OCI-LY1 (cell line): Measurements from ENCODE around the gene PSAP.

Experiments used
- H2AFZ ChIP-seq: fragments of 200-600 bp; sonication (generic), shearing (Covaris generic); 2 replicates; pipeline ENCODE4 v1.6.0; 2014; ENCODE audit warnings: antibody characterized with exemption, mild to moderate bottlenecking, low read length
- H3F3A ChIP-seq: fragments of 200-600 bp; sonication (generic), shearing (Covaris generic); 2 replicates; pipeline ENCODE4 v1.6.0; 2014; ENCODE audit warnings: mild to moderate bottlenecking, antibody characterized with exemption, low read length, moderate library complexity; ENCODE audit not compliant: insufficient read depth
- H3K27ac ChIP-seq: fragments of 200-600 bp; sonication (generic); 2 replicates; pipeline ENCODE4 v1.5.1; 2014; ENCODE audit warnings: low read length, mixed run types, mild to moderate bottlenecking, low read depth; ENCODE audit not compliant: poor library complexity, severe bottlenecking
- H3K27me3 ChIP-seq: fragments of 200-600 bp; sonication (generic); 2 replicates; pipeline ENCODE4 v1.6.0; 2014; ENCODE audit warnings: antibody characterized with exemption, mild to moderate bottlenecking, low read length, moderate library complexity; ENCODE audit not compliant: insufficient read depth
- H3K36me3 ChIP-seq: fragments of 200-600 bp; sonication (generic); 2 replicates; pipeline ENCODE4 v1.6.1; 2014; ENCODE audit warnings: mild to moderate bottlenecking, antibody characterized with exemption, low read length, moderate library complexity, mixed read lengths; ENCODE audit not compliant: insufficient read depth
- H3K4me1 ChIP-seq: fragments of 200-600 bp; sonication (generic); 2 replicates; pipeline ENCODE4 v1.5.1; 2014; ENCODE audit warnings: mild to moderate bottlenecking, low read length, moderate library complexity; ENCODE audit not compliant: insufficient read depth, severe bottlenecking
- H3K4me2 ChIP-seq: fragments of 200-600 bp; sonication (generic), shearing (Covaris generic); 2 replicates; pipeline ENCODE4 v1.6.1; 2014; ENCODE audit warnings: low read length
- H3K4me3 ChIP-seq: fragments of 200-600 bp; sonication (generic); 2 replicates; pipeline ENCODE4 v1.5.1; 2014; ENCODE audit warnings: low read length, low read depth, mild to moderate bottlenecking, mixed read lengths; ENCODE audit not compliant: poor library complexity, severe bottlenecking
- H3K79me2 ChIP-seq: fragments of 200-600 bp; shearing (Covaris generic); 2 replicates; pipeline ENCODE4 v1.6.1; 2016; ENCODE audit warnings: mixed run types, low read length, mixed read lengths; ENCODE audit not compliant: insufficient read depth
- H3K9ac ChIP-seq: fragments of 200-600 bp; sonication (generic), shearing (Covaris generic); 2 replicates; pipeline ENCODE4 v1.6.1; 2014; ENCODE audit warnings: mild to moderate bottlenecking, low read length, mixed read lengths
- H3K9me2 ChIP-seq: fragments of 200-600 bp; sonication (generic), shearing (Covaris generic); 2 replicates; pipeline ENCODE4 v1.6.1; 2014; ENCODE audit warnings: low read depth, mild to moderate bottlenecking, low read length, mixed read lengths
- H3K9me3 ChIP-seq: fragments of 200-600 bp; shearing (Covaris generic); 2 replicates; pipeline ENCODE4 v1.6.1; 2014; ENCODE audit warnings: low read length, mixed read lengths
- H4K20me1 ChIP-seq: fragments of 200-600 bp; sonication (generic), shearing (Covaris generic); 2 replicates; pipeline ENCODE4 v1.6.0; 2016; ENCODE audit warnings: mild to moderate bottlenecking, low read length; ENCODE audit not compliant: insufficient read depth
- CTCF ChIP-seq: fragments of 200-600 bp; sonication (generic), shearing (Covaris generic); IDR thresholded peaks from 2 replicates; pipeline ENCODE4 v1.5.1; 2017; ENCODE audit warnings: mild to moderate bottlenecking, antibody characterized with exemption, low read length, moderate library complexity, mixed read lengths
- EZH2 ChIP-seq: fragments of 200-600 bp; sonication (generic), shearing (Covaris generic); IDR thresholded peaks from 2 replicates; pipeline ENCODE4 v1.8.0; 2017; ENCODE audit warnings: borderline replicate concordance, mixed run types, mild to moderate bottlenecking, antibody characterized with exemption, low read length, moderate library complexity, mixed read lengths

PSAP gene

GRCh38 chr10:71834343-71834674, 16.7 kb downstream of the PSAP start:
- no peak overlapping the region for H2AFZ ChIP-seq
- H3K27ac ChIP-seq = no peak overlapping the region
- H4K20me1 ChIP-seq = no peaks in the 10 kb centered on the region
- H3F3A ChIP-seq = no peaks in the 10 kb centered on the region
- no peak overlapping the region for H3K4me2 ChIP-seq
- no peaks in the 10 kb centered on the region for H3K27me3 ChIP-seq
- peaks cover 49% of the 10 kb centered on the region for H3K36me3 ChIP-seq
- no peak overlapping the region for H3K4me3 ChIP-seq
- no peaks in the 10 kb centered on the region for H3K9me3 ChIP-seq
- no peaks in the 10 kb centered on the region for H3K9me2 ChIP-seq
- TF ChIP-seq EZH2 (no peak), CTCF (no peak)
- no peak overlapping the region for H3K9ac ChIP-seq
- H3K4me1 ChIP-seq = peaks cover 50% of the 10 kb centered on the region
- peaks cover 25% of the 10 kb centered on the region for H3K79me2 ChIP-seq

- H3K9me3 ChIP-seq = no peaks in the 10 kb centered on the region
- H3K9me2 ChIP-seq = no peaks in the 10 kb centered on the region
- peaks cover 56% of the 10 kb centered on the region for H3K36me3 ChIP-seq
- H3K27me3 ChIP-seq = no peaks in the 10 kb centered on the region
- TF ChIP-seq CTCF (no peak), EZH2 (no peak)
- H4K20me1 ChIP-seq = no peaks in the 10 kb centered on the region
- no peak overlapping the region for H3K4me2 ChIP-seq
- no peaks in the 10 kb centered on the region for H3F3A ChIP-seq
- no peak overlapping the region for H3K9ac ChIP-seq
- no peak overlapping the region for H2AFZ ChIP-seq
- no peak overlapping the region for H3K27ac ChIP-seq
- peaks cover 46% of the 10 kb centered on the region for H3K4me1 ChIP-seq
- H3K4me3 ChIP-seq = no peak overlapping the region
- peaks cover 25% of the 10 kb centered on the region for H3K79me2 ChIP-seq
These were observed 17.4 kb downstream of the PSAP start for GRCh38 chr10:71833451-71834342.

GRCh38 chr10:71832967-71833366, 18.1 kb downstream of the PSAP start:
- no peaks in the 10 kb centered on the region for H3F3A ChIP-seq
- H3K79me2 ChIP-seq = peaks cover 25% of the 10 kb centered on the region
- TF ChIP-seq EZH2 (no peak), CTCF (no peak)
- no peaks in the 10 kb centered on the region for H3K9me3 ChIP-seq
- H3K9me2 ChIP-seq = no peaks in the 10 kb centered on the region
- peaks cover 63% of the 10 kb centered on the region for H3K36me3 ChIP-seq
- no peak overlapping the region for H2AFZ ChIP-seq
- no peaks in the 10 kb centered on the region for H3K27me3 ChIP-seq
- H3K27ac ChIP-seq = no peak overlapping the region
- no peak overlapping the region for H3K9ac ChIP-seq
- no peaks in the 10 kb centered on the region for H4K20me1 ChIP-seq
- peaks cover 39% of the 10 kb centered on the region for H3K4me1 ChIP-seq
- no peak overlapping the region for H3K4me2 ChIP-seq
- H3K4me3 ChIP-seq = no peak overlapping the region
